Measurements from ENCODE around the gene CEP43. TPM values are rescaled to one million over a fixed set of nuclear protein-coding genes. Genes with fewer than 3 reads are reported as not detected.
A peak's percentile ranks its signal among the peaks of the same experiment; 100 is the strongest.

The CEP43 gene
- total RNA-seq, 2 experiments from 2014 or later: 20.2 to 21.3 TPM

DNA sequence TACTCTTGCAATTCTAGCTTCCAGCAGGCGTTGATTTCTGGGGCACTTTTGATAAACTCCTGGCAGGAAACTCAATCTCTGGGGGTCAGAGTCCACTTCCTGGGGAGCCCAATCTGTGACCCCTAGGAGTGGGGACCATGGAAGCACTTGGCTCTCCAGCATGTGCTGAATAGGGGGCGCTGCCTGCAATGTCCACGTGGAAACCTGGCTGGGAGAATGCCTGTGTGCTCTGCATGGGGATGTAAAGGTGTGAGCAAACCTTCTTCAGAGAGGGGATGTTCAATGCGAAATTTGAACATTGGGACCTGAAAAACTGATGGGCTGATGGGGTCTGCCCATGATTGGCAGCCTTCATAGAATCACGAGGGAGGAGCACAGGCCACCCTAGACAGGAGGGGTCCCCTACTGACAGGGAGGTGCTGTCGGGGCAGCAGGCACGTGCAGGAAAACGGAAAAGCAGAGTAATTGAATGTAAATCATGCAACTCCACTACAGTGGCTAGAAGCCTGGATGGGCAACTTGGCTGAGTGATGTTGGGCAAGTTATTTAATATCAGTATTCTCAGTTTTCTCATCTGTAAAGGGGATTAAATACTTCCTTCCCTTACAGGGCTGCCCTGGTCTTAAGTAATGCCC is 47.8 kb downstream of the CEP43 start:
- H3K27ac Mint-ChIP-seq: peak overlapping the region; percentile 84

DNA sequence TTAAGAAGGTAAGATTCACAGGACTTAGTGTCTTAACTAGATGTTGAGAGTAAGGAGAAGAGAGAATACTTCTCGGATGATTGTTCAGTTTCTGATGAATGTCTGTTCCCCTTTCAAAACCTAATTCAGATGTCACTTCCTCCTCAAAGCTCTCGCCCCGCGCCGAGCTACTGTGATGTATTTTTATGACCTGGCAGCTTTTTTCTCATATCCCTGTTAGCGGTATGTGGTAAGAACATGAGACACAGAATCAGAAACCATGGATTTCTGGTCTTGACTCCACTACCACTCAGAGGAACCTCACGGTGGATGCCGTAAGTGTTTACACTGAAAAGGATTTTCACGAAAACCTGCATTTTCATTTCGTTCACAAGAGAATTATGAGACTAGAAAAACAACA is 48.4 kb downstream of the CEP43 start:
- Mint-ChIP-seq H3K4me1 (ENCODE audit: low read depth) (peaks cover 29% of the 10 kb centered on the region), H3K27ac (peak overlapping the region; percentile 84), H3K27me3 (no peaks in the 10 kb centered on the region), H3K9me3 (no peaks in the 10 kb centered on the region), H3K36me3 (ENCODE audit: low read depth) (peaks cover under 1% of the 10 kb centered on the region), H3K4me3 (peak overlapping the region; percentile 41)
- CTCF ChIA-PET: interaction anchor here (0.8 to 1.7 kb wide), 10 partner anchors 9 to 273 kb away, joined by 3 to 6 read pairs (median 4); partner anchors contain the start of gene CEP43
- POLR2A ChIA-PET: interaction anchor here (1.1 to 1.9 kb wide), 9 partner anchors 9 to 304 kb away, joined by 3 to 10 read pairs (median 3); partner anchors contain the start of gene RNASET2
- intact Hi-C loops (cut with micrococcal nuclease): no loop called here
- DNase-seq: peak; percentile 80
- ATAC-seq: peak; percentile 83
- TF ChIP-seq, protein P1, sequence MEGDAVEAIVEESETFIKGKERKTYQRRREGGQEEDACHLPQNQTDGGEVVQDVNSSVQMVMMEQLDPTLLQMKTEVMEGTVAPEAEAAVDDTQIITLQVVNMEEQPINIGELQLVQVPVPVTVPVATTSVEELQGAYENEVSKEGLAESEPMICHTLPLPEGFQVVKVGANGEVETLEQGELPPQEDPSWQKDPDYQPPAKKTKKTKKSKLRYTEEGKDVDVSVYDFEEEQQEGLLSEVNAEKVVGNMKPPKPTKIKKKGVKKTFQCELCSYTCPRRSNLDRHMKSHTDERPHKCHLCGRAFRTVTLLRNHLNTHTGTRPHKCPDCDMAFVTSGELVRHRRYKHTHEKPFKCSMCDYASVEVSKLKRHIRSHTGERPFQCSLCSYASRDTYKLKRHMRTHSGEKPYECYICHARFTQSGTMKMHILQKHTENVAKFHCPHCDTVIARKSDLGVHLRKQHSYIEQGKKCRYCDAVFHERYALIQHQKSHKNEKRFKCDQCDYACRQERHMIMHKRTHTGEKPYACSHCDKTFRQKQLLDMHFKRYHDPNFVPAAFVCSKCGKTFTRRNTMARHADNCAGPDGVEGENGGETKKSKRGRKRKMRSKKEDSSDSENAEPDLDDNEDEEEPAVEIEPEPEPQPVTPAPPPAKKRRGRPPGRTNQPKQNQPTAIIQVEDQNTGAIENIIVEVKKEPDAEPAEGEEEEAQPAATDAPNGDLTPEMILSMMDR (IDR thresholded peaks at IDR 0.05): no peak

More for the DNA sequence above, 47.8 kb downstream of the CEP43 start:
- CTCF ChIA-PET: interaction anchor here (0.8 to 1.7 kb wide), 7 partner anchors 18 to 272 kb away, joined by 3 to 6 read pairs (median 3); partner anchors contain the start of gene CEP43
- peaks cover 3% of the 10 kb centered on the region for H3K36me3 Mint-ChIP-seq (ENCODE audit: low read depth)
- H3K4me1 Mint-ChIP-seq (ENCODE audit: low read depth): peaks cover 33% of the 10 kb centered on the region
- POLR2A ChIA-PET: interaction anchor here (1.1 to 1.9 kb wide), 5 partner anchors 9 to 95 kb away, joined by 3 to 10 read pairs (median 4); no protein-coding TSS in a partner anchor
- no peaks in the 10 kb centered on the region for H3K27me3 Mint-ChIP-seq
- ATAC-seq (peak; percentile 31), DNase-seq (no peak)
- TF ChIP-seq, protein P1 (IDR thresholded peaks at IDR 0.05): no peak
- no peaks in the 10 kb centered on the region for H3K9me3 Mint-ChIP-seq
- H3K4me3 Mint-ChIP-seq: peak overlapping the region; percentile 41
- intact Hi-C loops (cut with micrococcal nuclease): no loop called here

Small RNA genes within 50 kb of the gene (microRNA-seq; reads per million reads assigned to microRNA genes)
- gene MIR3939 (ENCODE audit: borderline microRNAs expressed, borderline replicate concordance): 3.6 reads per million, percentile 10 among the genes with 10 or more reads in this experiment

Other genes with a start within 250 kb of the CEP43 start
- 10 to 100 TPM; 69.2 to 70.2 TPM for gene RNASET2, start 42.8 kb upstream of the CEP43 start, total RNA-seq
- gene CCR6, start 123.7 kb downstream of the CEP43 start, total RNA-seq: under 1 TPM in 1 of 2 experiments, not detected in 1; 0.23 TPM
- not detected for gene GPR31, start 158.6 kb downstream of the CEP43 start, total RNA-seq